Neural cell (in vitro differentiated cells): ENCODE measurements around the gene SETD6.

Source experiments
- CTCF ChIP-seq: fragments of 450-650 bp; IDR thresholded peaks from 2 replicates; pipeline ENCODE4 v1.5.1; 2014; ENCODE audit warnings: antibody characterized with exemption, mild to moderate bottlenecking, moderate library complexity; ENCODE audit not compliant: poor library complexity, severe bottlenecking
- EP300 ChIP-seq: fragments of 450-650 bp; conservative IDR thresholded peaks from 2 replicates; pipeline ENCODE4 v1.6.1; 2014; ENCODE audit warnings: antibody characterized with exemption, mild to moderate bottlenecking, moderate library complexity; ENCODE audit not compliant: poor library complexity, severe bottlenecking
- EZH2 ChIP-seq: fragments of 200-600, 300-800 bp; shearing (Covaris generic), sonication (generic); IDR thresholded peaks from 2 replicates; pipeline ENCODE4 v1.6.1; 2014; ENCODE audit warnings: antibody characterized with exemption, low read length, borderline replicate concordance, mild to moderate bottlenecking; ENCODE audit not compliant: insufficient read depth, poor library complexity, severe bottlenecking
- MXI1 ChIP-seq: fragments of 450-650 bp; conservative IDR thresholded peaks from 2 replicates; pipeline ENCODE4 v1.6.1; 2014; ENCODE audit warnings: antibody characterized with exemption, mild to moderate bottlenecking; ENCODE audit not compliant: poor library complexity, severe bottlenecking
- POLR2AphosphoS5 ChIP-seq: IDR thresholded peaks from 2 replicates; pipeline ENCODE4 v1.6.1; 2012
- RAD21 ChIP-seq: fragments of 450-650 bp; conservative IDR thresholded peaks from 2 replicates; pipeline ENCODE4 v1.6.1; 2014; ENCODE audit warnings: antibody characterized with exemption, mild to moderate bottlenecking, moderate library complexity
- SMC3 ChIP-seq: fragments of 450-650 bp; conservative IDR thresholded peaks from 2 replicates; pipeline ENCODE4 v1.6.1; 2014; ENCODE audit warnings: antibody characterized with exemption, mild to moderate bottlenecking, moderate library complexity; ENCODE audit not compliant: poor library complexity
- TAF1 ChIP-seq: IDR thresholded peaks from 2 replicates; pipeline ENCODE4 v1.6.1; 2012; ENCODE audit warnings: low read depth
- TF ChIP-seq, protein P1 (sequence below): IDR thresholded peaks from 2 replicates; pipeline ENCODE4 v1.6.1; 2012; ENCODE audit warnings: borderline replicate concordance

- no peak for TF ChIP-seq EZH2
- TF ChIP-seq EP300 = no peak
- TF ChIP-seq CTCF = no peak
- TF ChIP-seq, protein P1, sequence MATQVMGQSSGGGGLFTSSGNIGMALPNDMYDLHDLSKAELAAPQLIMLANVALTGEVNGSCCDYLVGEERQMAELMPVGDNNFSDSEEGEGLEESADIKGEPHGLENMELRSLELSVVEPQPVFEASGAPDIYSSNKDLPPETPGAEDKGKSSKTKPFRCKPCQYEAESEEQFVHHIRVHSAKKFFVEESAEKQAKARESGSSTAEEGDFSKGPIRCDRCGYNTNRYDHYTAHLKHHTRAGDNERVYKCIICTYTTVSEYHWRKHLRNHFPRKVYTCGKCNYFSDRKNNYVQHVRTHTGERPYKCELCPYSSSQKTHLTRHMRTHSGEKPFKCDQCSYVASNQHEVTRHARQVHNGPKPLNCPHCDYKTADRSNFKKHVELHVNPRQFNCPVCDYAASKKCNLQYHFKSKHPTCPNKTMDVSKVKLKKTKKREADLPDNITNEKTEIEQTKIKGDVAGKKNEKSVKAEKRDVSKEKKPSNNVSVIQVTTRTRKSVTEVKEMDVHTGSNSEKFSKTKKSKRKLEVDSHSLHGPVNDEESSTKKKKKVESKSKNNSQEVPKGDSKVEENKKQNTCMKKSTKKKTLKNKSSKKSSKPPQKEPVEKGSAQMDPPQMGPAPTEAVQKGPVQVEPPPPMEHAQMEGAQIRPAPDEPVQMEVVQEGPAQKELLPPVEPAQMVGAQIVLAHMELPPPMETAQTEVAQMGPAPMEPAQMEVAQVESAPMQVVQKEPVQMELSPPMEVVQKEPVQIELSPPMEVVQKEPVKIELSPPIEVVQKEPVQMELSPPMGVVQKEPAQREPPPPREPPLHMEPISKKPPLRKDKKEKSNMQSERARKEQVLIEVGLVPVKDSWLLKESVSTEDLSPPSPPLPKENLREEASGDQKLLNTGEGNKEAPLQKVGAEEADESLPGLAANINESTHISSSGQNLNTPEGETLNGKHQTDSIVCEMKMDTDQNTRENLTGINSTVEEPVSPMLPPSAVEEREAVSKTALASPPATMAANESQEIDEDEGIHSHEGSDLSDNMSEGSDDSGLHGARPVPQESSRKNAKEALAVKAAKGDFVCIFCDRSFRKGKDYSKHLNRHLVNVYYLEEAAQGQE = no peak
- no peak for TF ChIP-seq RAD21
- no peak for TF ChIP-seq POLR2AphosphoS5
- TF ChIP-seq TAF1 = no peak
- no peak for TF ChIP-seq SMC3
- no peak for TF ChIP-seq MXI1
Measured at GRCh38 chr16:58493756-58494431, 21.4 kb upstream of the SETD6 start.
